ENCODE data around the gene MET. TPM values are rescaled to one million over a fixed set of nuclear protein-coding genes. Genes with fewer than 3 reads are reported as not detected.

MET gene
- total and polyA plus RNA-seq, 2 donors (not counting 3 experiments of a cell fraction or from before 2014, with no cell fraction given): 21.1 to 44.5 TPM

DNA sequence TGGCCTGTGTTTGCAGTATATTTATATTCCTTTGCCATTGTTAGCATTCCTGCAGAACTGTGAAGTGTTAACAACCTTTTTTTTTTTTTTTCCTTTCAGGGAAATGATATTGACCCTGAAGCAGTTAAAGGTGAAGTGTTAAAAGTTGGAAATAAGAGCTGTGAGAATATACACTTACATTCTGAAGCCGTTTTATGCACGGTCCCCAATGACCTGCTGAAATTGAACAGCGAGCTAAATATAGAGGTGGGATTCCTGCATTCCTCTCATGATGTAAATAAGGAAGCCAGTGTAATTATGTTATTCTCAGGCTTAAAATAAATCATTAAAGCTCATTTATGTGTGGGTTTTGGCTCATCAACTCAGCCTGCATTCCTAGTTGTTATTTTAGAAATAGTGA, 97.5 kb downstream of the MET start:
- no peak overlapping the region for H3K4me3 ChIP-seq (replicated peaks in 1 of 3; ENCODE audit: insufficient read depth in 1 of 3, low read depth in 1 of 3, low read length in 3 of 3)
- no peaks in the 10 kb centered on the region for H3K9me3 ChIP-seq (replicated peaks; ENCODE audit: control insufficient read depth, insufficient read depth, low read length)
- H3K4me2 ChIP-seq (ENCODE audit: insufficient read depth, low read length): no peak overlapping the region
- no peak overlapping the region for H3K27ac ChIP-seq (ENCODE audit: insufficient read depth, low read depth, low read length)
- H3K9me1 ChIP-seq (replicated peaks; ENCODE audit: control insufficient read depth, extremely low read depth, insufficient read depth, low read length): no peaks in the 10 kb centered on the region
- no peaks in the 10 kb centered on the region for H3K27me3 ChIP-seq (ENCODE audit: control insufficient read depth in 2 of 2, insufficient read depth in 2 of 2, low read length in 2 of 2)
- BruUV-seq (replicated peaks): no TSS peak
- FAIRE-seq (no peak), DNase-seq (ENCODE audit: low read depth, low spot score) (peak; percentile 38)
- ChIA-PET POLR2A (no interaction called here), CTCF (interaction anchor here (0.8 to 1.5 kb wide), 5 partner anchors 10 to 62 kb away, joined by 3 to 5 read pairs (median 4); no protein-coding TSS in a partner anchor)
- intact Hi-C loops (cut with micrococcal nuclease) (no loop called here), dilution Hi-C loops (cut with MboI; ENCODE audit: extremely low pct_ligation_motif_present, low sequenced_read_pairs) (no loop called here)
- H3K4me1 ChIP-seq (ENCODE audit: control insufficient read depth, extremely low read depth, insufficient read depth, low read length): peaks cover 40% of the 10 kb centered on the region
- no peak overlapping the region for H2AFZ ChIP-seq (ENCODE audit: low read depth, low read length)
- H3K36me3 ChIP-seq (ENCODE audit: control insufficient read depth in 2 of 2, extremely low read depth in 1 of 2, insufficient read depth in 2 of 2, low read length in 2 of 2): peaks cover 0 to 13% of the 10 kb centered on the region in 2 experiments
- no peaks in the 10 kb centered on the region for H4K20me1 ChIP-seq (replicated peaks; ENCODE audit: control insufficient read depth, extremely low read depth, insufficient read depth, low read length)
- TF ChIP-seq, protein P1, sequence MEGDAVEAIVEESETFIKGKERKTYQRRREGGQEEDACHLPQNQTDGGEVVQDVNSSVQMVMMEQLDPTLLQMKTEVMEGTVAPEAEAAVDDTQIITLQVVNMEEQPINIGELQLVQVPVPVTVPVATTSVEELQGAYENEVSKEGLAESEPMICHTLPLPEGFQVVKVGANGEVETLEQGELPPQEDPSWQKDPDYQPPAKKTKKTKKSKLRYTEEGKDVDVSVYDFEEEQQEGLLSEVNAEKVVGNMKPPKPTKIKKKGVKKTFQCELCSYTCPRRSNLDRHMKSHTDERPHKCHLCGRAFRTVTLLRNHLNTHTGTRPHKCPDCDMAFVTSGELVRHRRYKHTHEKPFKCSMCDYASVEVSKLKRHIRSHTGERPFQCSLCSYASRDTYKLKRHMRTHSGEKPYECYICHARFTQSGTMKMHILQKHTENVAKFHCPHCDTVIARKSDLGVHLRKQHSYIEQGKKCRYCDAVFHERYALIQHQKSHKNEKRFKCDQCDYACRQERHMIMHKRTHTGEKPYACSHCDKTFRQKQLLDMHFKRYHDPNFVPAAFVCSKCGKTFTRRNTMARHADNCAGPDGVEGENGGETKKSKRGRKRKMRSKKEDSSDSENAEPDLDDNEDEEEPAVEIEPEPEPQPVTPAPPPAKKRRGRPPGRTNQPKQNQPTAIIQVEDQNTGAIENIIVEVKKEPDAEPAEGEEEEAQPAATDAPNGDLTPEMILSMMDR (IDR thresholded peaks at IDR 0.05; ENCODE audit: extremely low read depth in 1 of 2, insufficient read depth in 1 of 2, low read depth in 1 of 2, low read length in 2 of 2): no peak
- TF ChIP-seq, protein P2, sequence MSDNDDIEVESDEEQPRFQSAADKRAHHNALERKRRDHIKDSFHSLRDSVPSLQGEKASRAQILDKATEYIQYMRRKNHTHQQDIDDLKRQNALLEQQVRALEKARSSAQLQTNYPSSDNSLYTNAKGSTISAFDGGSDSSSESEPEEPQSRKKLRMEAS (IDR thresholded peaks at IDR 0.05; ENCODE audit: insufficient read depth, insufficient read length): no peak
- no peak for TF ChIP-seq MYC (IDR thresholded peaks at IDR 0.05; ENCODE audit: low read depth, low read length)
- TF ChIP-seq EZH2 (IDR thresholded peaks at IDR 0.05; ENCODE audit: borderline replicate concordance, low read depth, low read length, severe bottlenecking): no peak
- TF ChIP-seq POLR2A (IDR thresholded peaks at IDR 0.05; ENCODE audit: low read depth, low read length): no peak
- no peak for TF ChIP-seq GATA2 (IDR thresholded peaks at IDR 0.05; ENCODE audit: insufficient read depth, insufficient read length, low read depth, low read length)
- no peaks in the 10 kb centered on the region for H3K79me2 ChIP-seq (ENCODE audit: control insufficient read depth, insufficient read depth, low read length)
- no peak overlapping the region for H3K9ac ChIP-seq (replicated peaks; ENCODE audit: extremely low read depth, insufficient read depth, low read length)

Measured in endothelial cell of umbilical vein (primary cell).